MCF 10A (cell line): ENCODE measurements around the gene SYT14. TPM values are rescaled to one million over a fixed set of nuclear protein-coding genes. Genes with fewer than 3 reads are reported as not detected.

ENCODE experiments used
- BruUV-seq: library from RNA; stranded (reverse); fragments of 400-500 nt; replicated peaks from 2 replicates; lab custom pipeline; 2021; lab: Mats Ljungman, UMichigan
- CTCF ChIA-PET: fragments of 300-600 bp; sonication (Branson Sonifier 250); formaldehyde crosslinking; extraction: SDS; loops from one replicate; lab custom pipeline; 2021; ENCODE audit warnings: antibody characterized with exemption, inconsistent platforms; lab: Yijun Ruan, JAX
- POLR2A ChIA-PET: fragments of 300-600, 350-650 bp; sonication (Branson Sonifier 250); formaldehyde crosslinking; extraction: SDS; loops from one replicate; lab custom pipeline; 2020; ENCODE audit warnings: antibody characterized with exemption, inconsistent platforms; lab: Yijun Ruan, JAX
- DNase-seq: peaks from one replicate; pipeline ENCODE4 v3.0.0-alpha.2; 2018; ENCODE audit not compliant: unreplicated experiment
- H3K27ac Mint-ChIP-seq: one replicate; pipeline ENCODE4 v1.8.0; 2022; ENCODE audit warnings: mild to moderate bottlenecking, low read depth, mixed read lengths; ENCODE audit not compliant: unreplicated experiment
- H3K27me3 Mint-ChIP-seq: one replicate; pipeline ENCODE4 v1.8.0; 2022; ENCODE audit warnings: mixed read lengths; ENCODE audit not compliant: insufficient read depth, unreplicated experiment
- H3K36me3 Mint-ChIP-seq: one replicate; pipeline ENCODE4 v1.8.0; 2022; ENCODE audit warnings: mild to moderate bottlenecking, moderate library complexity, mixed read lengths; ENCODE audit not compliant: insufficient read depth, unreplicated experiment
- H3K4me1 Mint-ChIP-seq: one replicate; pipeline ENCODE4 v1.8.0; 2022; ENCODE audit warnings: mixed read lengths; ENCODE audit not compliant: insufficient read depth, unreplicated experiment
- H3K4me3 Mint-ChIP-seq: one replicate; pipeline ENCODE4 v1.8.0; 2022; ENCODE audit warnings: mild to moderate bottlenecking, moderate library complexity, mixed read lengths; ENCODE audit not compliant: unreplicated experiment
- H3K9me3 Mint-ChIP-seq: one replicate; pipeline ENCODE4 v1.8.0; 2022; ENCODE audit warnings: mixed read lengths; ENCODE audit not compliant: unreplicated experiment
- intact Hi-C: fragments of 100-400 bp; cut with micrococcal nuclease; formaldehyde crosslinking; loops from 2 replicates; pipeline ENCODE4 v1.14.1; 2022
- total RNA-seq: library from RNA; stranded (reverse); gene quantifications from 2 replicates; pipeline ENCODE4 v1.2.3, GENCODE V29; 2022
- TF ChIP-seq, protein P1 (sequence below): fragments of 200-600 bp; IDR thresholded peaks from one replicate; pipeline ENCODE4 v1.8.0; 2022; ENCODE audit warnings: antibody characterized with exemption, mild to moderate bottlenecking; ENCODE audit not compliant: unreplicated experiment

SYT14 gene
- total RNA-seq, 1 experiment from 2014 or later = 0.79 TPM

DNA sequence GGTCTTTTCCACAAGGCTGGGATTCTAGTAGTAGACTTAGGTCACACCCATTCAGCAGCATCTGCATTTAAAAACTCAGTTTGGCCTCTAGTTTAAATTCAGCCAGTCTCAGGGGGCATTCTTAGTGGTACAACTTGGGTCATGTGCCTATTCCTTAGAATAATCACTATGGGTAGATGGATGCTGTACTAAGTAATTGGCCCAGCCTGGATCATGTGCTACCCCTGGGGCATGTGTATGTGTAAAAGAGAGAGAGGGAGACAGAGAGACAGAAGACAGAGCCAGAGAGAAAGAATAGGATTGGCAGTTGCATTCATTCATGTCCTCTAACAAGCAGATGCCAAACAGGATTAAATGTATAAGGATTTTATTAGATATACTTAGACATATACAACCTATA is 13.6 kb upstream of the SYT14 start:
- no peak for DNase-seq
- ChIA-PET POLR2A (no interaction called here), CTCF (interaction anchor here (0.7 to 2.6 kb wide), 5 partner anchors 12 to 65 kb away, joined by 3 to 13 read pairs (median 4); no protein-coding TSS in a partner anchor)
- no peaks in the 10 kb centered on the region for H3K36me3 Mint-ChIP-seq
- no peak overlapping the region for H3K27ac Mint-ChIP-seq
- BruUV-seq = no TSS peak
- TF ChIP-seq, protein P1, sequence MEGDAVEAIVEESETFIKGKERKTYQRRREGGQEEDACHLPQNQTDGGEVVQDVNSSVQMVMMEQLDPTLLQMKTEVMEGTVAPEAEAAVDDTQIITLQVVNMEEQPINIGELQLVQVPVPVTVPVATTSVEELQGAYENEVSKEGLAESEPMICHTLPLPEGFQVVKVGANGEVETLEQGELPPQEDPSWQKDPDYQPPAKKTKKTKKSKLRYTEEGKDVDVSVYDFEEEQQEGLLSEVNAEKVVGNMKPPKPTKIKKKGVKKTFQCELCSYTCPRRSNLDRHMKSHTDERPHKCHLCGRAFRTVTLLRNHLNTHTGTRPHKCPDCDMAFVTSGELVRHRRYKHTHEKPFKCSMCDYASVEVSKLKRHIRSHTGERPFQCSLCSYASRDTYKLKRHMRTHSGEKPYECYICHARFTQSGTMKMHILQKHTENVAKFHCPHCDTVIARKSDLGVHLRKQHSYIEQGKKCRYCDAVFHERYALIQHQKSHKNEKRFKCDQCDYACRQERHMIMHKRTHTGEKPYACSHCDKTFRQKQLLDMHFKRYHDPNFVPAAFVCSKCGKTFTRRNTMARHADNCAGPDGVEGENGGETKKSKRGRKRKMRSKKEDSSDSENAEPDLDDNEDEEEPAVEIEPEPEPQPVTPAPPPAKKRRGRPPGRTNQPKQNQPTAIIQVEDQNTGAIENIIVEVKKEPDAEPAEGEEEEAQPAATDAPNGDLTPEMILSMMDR = no peak
- H3K9me3 Mint-ChIP-seq = peaks cover 16% of the 10 kb centered on the region
- H3K4me3 Mint-ChIP-seq = no peak overlapping the region
- intact Hi-C loops = no loop called here
- peaks cover 14% of the 10 kb centered on the region for H3K4me1 Mint-ChIP-seq
- no peaks in the 10 kb centered on the region for H3K27me3 Mint-ChIP-seq

DNA sequence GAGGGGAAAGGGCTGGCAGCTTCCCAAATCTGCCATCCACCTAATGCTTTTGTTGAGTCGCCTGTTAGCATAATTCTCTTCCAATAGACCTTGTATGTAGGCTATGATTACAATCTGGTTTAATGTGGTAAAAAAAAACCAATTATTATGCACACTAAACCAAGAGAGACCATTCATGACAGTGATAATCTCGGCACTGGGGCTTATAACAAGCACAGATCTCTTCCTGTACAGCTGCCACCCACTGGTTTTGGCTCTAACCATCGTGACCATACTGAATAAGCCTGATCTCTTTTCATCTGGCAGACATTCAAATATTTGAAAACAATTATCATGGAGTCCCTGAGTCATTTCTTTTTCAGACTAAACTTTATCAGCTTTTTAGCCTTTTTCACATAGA is 12.0 kb upstream of the SYT14 start:
- Mint-ChIP-seq H3K27me3 (no peaks in the 10 kb centered on the region), H3K4me3 (no peak overlapping the region), H3K27ac (no peak overlapping the region), H3K4me1 (peaks cover 14% of the 10 kb centered on the region), H3K36me3 (no peaks in the 10 kb centered on the region), H3K9me3 (peaks cover 2% of the 10 kb centered on the region)
- ChIA-PET POLR2A (interaction anchor here (0.6 to 1.1 kb wide), 6 partner anchors 32 to 1707 kb away, joined by 3 to 6 read pairs (median 4); no protein-coding TSS in a partner anchor), CTCF (interaction anchor here (0.6 to 2.6 kb wide), 8 partner anchors 14 to 1959 kb away, joined by 3 to 13 read pairs (median 4); no protein-coding TSS in a partner anchor)
- intact Hi-C loops = no loop called here
- BruUV-seq = no TSS peak
- DNase-seq = peak; percentile 74
- TF ChIP-seq, protein P1 = no peak

- BruUV-seq = no TSS peak
- CTCF ChIA-PET = interaction anchor here (0.7 to 1.2 kb wide), 3 partner anchors 8 to 67 kb away, joined by 3 to 4 read pairs (median 3); no protein-coding TSS in a partner anchor
- intact Hi-C loops = no loop called here
- H3K27ac Mint-ChIP-seq = no peak overlapping the region
- POLR2A ChIA-PET = no interaction called here
- no peak for DNase-seq
- no peaks in the 10 kb centered on the region for H3K9me3 Mint-ChIP-seq
- no peak overlapping the region for H3K4me3 Mint-ChIP-seq
- peaks cover 3% of the 10 kb centered on the region for H3K27me3 Mint-ChIP-seq
- H3K36me3 Mint-ChIP-seq = no peaks in the 10 kb centered on the region
- TF ChIP-seq, protein P1 = no peak
- H3K4me1 Mint-ChIP-seq = peaks cover 14% of the 10 kb centered on the region
Observed at GRCh38 chr1:209927466-209927865, 10.6 kb upstream of the SYT14 start.

GRCh38 chr1:209929751-209930150 is 8.3 kb upstream of the SYT14 start:
- Mint-ChIP-seq H3K36me3 (no peaks in the 10 kb centered on the region), H3K4me1 (peaks cover 14% of the 10 kb centered on the region), H3K27ac (no peak overlapping the region), H3K9me3 (no peaks in the 10 kb centered on the region), H3K4me3 (no peak overlapping the region), H3K27me3 (peaks cover 16% of the 10 kb centered on the region)
- BruUV-seq = no TSS peak
- intact Hi-C loops = no loop called here
- POLR2A ChIA-PET = interaction anchor here (0.9 kb wide), 1 partner anchor 34 kb away, joined by 3 read pairs; no protein-coding TSS in a partner anchor
- CTCF ChIA-PET = interaction anchor here (0.5 to 1.3 kb wide), 2 partner anchors 70 to 389 kb away, joined by 3 to 4 read pairs; no protein-coding TSS in a partner anchor
- DNase-seq = no peak
- TF ChIP-seq, protein P1 = no peak
